A549 treated with ZK216348 at 1 μM for 4 hours (cell line): ENCODE results near the gene DGKK. TPM values are rescaled to one million over a fixed set of nuclear protein-coding genes. Genes with fewer than 3 reads are reported as not detected.

Source experiments
- total RNA-seq: library from RNA; stranded (reverse); fragments of 200-300 nt; extraction: Qiagen RNA extraction; gene quantifications from 5 replicates; pipeline ENCODE4 v1.2.3, GENCODE V29; 2022; ENCODE audit warnings: low read depth

The DGKK gene
- total RNA-seq = not detected in 5 replicates

DNA sequence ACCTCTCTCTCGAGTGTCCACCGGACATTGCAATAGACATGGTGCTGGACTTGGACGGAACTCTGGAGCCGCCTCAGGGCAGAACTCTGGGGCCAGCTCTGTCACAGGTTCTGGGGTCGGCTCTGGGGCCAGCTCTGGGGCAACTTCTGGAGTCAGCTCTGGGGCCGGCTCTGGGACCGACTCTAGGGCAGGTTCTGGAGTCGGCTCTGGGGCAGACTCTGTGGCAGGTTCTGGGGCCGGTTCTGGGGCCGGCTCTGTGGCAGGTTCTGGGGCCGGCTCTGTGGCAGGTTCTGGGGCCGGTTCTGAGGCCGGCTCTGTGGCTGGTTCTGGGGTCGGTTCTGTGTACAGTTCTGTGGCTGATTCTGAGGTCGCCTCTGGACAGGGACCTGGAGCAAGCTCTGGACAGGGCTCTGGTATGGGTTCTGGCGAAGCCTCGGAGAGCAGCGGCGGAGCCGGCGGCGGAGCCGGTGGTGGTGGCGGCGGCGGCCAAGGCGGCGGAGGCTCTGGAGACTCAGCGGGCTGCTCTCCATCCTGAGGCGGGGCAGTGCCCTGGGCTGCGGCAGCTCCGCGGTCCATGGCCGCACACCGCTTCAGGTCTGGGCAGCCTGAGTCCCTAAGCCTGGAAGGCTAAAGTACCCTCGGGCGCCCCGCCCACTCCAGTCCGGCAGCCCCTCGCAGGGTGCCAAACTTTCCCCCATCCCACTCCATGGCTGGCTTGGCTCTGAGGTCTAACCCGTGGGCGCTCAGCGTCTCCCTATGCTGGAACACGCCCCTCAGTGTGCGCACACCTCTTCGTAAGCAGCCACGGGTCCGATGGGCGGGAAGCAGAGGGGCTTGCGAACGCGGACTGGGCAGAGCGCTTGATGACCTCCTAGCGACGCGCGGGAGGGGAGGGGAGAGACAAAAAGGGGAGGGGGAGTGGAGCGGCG, at the start of gene DGKK:
TSS of gene DGKK (minus strand) at position 723 of the 929 bp plus-strand sequence. CDS start at position 576, 147 bp downstream.

